Prostate gland (tissue), 2 donors: ENCODE data around the gene ATF1.

Source experiments
- POLR2AphosphoS5 ChIP-seq: sonication (generic); formaldehyde crosslinking; IDR thresholded peaks from one replicate; pipeline ENCODE4 v1.6.1; 2017; ENCODE audit warnings: antibody characterized with exemption
- TF ChIP-seq, protein P1 (sequence below), 4 experiments: fragments of 200-600 bp in 2 of 4; fragments of 450-650 bp in 2 of 4; sonication (generic) in 2 of 4; IDR thresholded peaks; 1 replicate in 3 of 4; 2 replicates in 1 of 4; pipeline ENCODE4 v1.5.1; 2016 to 2019; ENCODE audit warnings: antibody characterized with exemption in 4 of 4, mild to moderate bottlenecking in 2 of 4, moderate library complexity in 2 of 4

DNA sequence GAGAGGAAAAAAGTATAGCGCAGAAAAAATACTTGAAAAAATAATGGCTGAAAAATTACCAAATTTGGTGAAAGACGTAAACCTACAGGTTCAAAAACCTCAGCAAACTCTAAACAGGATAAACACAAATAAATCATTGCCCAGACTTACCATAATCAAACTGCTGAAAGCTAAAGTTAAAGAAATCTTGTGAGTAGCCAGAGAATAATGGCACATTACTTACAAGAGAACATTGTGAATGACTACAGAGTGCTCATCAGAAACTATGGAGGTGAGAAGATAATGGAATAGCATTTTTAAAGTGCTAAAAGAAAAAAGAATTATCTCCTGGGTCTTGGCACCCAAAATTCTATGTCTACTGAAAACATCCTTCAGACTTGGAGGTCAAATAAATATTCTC lies 36.0 kb downstream of the ATF1 start:
- TF ChIP-seq, protein P1, sequence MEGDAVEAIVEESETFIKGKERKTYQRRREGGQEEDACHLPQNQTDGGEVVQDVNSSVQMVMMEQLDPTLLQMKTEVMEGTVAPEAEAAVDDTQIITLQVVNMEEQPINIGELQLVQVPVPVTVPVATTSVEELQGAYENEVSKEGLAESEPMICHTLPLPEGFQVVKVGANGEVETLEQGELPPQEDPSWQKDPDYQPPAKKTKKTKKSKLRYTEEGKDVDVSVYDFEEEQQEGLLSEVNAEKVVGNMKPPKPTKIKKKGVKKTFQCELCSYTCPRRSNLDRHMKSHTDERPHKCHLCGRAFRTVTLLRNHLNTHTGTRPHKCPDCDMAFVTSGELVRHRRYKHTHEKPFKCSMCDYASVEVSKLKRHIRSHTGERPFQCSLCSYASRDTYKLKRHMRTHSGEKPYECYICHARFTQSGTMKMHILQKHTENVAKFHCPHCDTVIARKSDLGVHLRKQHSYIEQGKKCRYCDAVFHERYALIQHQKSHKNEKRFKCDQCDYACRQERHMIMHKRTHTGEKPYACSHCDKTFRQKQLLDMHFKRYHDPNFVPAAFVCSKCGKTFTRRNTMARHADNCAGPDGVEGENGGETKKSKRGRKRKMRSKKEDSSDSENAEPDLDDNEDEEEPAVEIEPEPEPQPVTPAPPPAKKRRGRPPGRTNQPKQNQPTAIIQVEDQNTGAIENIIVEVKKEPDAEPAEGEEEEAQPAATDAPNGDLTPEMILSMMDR (IDR thresholded peaks at IDR 0.05), result no peak
- no peak for TF ChIP-seq POLR2AphosphoS5
